NCI-H446 treated with DMSO at 0.1 percent for 48 hours (cell line): Measurements from ENCODE around the gene CDHR2.
"Not testable (repeated sequence)": the region's sequence is repeated elsewhere in the genome, so short reads cannot be mapped to it uniquely, and the experiment has no call there.

Source experiments
- DNase-seq: peaks from one replicate; lab custom pipeline; 2025; lab: John Stamatoyannopoulos, UW

Gene CDHR2

DNA sequence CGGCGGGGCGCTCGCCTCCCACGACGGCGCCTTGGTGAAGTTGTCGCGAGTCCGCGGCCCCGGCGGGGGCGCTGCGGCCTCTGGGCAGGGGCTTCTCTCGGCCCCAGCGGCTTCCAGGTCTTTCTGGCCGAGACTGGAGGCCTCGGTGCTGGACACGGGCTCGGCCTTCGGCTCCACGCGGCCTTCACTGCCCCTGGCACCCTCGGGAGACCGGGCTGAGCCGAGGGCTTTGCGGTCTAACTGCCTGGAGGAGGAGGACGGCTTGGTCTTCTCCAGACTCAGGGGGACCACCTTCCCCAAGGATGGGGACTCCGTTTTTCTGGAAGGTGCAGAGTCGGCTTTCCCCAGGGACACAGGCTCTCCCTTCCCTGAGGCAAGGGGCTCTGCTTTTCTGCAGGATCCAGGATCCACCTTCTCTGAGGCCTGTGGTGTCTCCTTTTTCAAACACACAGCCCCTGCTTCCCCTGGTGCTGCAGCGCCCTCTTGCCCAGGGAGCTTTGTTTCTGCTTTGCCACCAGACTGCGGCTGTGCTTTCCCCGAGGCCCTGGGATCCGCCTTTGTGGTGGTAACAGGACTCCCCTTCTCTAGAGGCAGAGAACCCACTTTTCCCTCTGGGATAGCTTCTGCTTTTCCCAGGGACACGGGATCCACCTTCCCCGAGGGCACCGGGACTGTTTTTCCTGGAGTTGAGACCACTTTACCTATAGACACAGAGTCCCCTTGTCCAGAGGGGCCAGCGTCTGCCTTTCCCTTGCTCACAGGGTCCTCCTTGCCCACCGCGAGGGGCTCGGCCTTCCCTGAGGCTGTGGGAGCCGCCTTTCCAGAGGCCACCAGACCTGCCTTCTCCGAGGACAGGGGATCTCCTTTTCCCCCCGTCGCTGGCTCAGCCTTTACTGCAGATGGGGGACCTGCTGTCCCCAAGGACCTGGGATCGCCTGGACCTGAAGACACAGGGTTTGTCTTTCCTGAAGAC is 48.6 kb downstream of the CDHR2 start:
- no peak for DNase-seq

DNA sequence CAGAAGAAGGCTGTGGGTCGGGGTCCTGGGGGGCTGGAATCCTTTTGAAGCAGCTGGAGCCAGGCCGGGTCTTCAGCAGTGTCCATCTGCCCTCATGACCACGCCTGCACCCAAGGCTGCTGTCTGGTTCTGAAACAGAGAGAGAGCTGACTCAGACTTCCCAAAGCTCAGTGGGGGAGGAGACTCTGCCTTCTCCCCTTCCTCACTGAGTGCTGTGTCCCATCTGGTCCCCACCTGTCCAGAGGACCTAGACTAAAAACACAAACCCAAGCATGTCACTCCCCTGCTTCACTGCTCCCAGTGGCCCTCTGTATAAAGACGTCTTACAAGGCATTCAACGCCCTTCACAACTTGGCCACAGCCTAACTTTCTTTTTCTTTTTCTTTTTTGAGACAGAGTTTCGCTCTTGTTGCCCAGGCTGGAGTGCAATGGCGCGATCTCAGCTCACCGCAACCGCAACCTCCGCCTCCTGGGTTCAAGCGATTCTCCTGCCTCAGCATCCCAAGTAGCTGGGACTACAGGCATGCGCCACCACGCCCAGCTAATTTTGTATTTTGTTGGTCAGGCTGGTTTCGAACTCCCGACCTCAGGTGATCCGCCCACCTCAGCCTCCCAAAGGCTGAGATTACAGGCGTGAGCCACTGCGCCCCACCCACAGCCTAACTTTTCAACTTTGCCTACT is 50.7 kb downstream of the CDHR2 start:
- not testable (repeated sequence) for DNase-seq

DNA sequence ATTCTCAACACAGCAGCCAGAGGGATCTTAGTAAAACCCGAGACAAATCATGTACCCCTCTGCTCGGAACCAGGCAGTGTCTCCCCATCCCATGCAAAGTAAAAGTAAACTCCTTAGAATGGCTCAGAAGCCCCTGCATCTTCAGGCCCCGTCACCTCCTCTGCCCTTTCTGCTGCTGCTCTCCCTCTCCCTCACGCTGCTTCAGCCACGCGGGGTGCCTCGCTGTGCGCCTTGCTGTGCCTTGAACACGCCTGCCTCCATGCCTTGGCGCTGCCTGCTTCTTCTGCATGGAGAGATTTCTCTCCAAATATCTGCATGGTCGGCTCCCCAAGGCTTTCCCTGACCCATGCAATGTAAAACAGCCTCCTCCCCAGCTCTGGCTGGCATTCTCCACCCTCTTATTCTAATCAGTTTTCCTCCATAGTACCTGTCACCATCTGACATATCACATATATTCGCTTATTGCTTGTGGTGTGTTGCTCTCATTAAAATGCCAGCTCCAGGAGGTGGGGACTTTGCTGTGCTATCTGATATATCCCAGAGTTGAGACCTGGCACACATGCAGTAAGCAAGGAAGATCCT is 52.9 kb downstream of the CDHR2 start:
- no peak for DNase-seq

DNA sequence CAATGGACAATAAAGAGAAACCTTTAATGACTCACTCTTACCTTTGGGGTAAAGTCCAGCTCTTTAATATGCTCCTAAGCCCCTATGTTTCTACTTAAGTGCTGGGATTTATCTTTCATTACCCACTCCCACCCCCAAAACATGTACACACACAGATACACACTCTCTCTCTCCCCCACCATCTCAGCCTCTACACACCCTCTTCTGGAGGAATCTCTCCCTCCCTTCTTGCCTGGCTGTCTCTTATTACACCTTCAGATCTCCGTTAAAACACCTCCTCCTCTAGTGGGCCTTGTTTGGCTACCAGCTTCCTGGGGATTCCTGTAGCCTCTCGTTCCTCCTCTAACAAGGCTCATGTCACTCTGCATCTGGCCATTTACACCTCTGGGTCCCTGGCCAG is 53.9 kb downstream of the CDHR2 start:
- no peak for DNase-seq

DNA sequence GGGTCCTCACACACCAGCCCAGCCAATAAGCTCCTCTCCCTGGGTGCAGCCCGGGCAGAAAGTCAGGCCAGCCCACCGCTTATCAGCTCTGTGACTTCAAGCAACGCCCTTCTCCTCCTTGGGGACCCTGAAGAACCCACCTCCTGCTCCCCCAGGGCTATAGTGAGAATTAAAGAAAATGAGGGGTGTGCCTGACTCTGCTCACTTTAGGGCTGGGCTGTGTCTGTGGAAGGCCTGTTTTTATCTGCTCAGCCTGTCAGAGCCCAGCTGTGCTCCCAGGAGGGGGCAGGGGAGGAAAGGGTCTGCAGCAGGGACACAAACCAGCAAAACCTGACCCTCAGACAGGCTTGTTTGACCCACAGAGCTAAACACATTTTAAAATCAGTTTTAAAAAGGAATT is 56.9 kb downstream of the CDHR2 start:
- DNase-seq = no peak

DNA sequence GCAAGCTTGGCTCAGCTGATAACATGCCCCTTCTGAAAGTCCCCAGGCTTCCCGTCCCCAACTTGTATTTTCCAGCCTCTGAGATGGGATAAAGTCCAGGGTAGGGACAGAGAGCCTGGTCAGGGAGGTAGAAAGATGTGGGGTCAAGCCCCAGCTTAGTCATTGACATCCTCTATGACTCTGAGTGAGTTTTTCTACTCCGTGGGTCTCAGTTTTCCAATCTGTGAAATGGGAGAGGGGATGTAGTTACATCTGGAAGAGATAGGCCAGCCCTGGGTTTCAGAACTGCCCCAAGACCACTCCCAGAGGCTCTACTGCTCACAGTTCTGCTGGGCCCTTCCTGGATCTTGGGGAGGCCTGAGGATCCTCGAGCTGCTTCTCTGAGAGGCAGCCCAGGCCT is 57.7 kb downstream of the CDHR2 start:
- no peak for DNase-seq

DNA sequence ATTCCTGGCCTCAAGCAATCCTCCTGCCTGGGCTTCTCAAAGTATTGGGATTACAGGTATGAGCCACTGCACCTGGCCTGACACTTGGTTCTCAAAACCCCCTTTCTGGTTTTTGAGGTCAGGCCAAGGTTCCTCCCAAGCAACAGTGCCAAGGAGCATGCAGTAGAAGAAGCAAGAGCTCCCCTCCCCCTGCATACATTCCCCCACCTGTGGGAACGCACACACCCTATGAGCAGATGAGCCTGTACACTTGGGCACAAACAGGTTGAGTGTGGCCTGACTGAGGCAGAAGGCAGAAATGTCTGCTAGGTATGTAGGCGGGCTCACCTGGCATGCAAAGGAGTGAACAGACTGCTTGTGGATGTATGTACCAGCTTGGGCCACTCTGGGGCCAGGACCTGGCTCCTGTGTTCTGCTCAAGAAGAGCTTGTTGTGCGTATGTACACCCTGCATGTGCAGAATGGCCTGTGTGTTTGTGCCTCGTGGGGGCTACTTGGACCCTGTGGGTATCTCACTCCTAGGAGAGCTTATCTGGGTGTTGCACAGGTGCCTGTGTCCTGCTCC is 59.1 kb downstream of the CDHR2 start:
- no peak for DNase-seq

DNA sequence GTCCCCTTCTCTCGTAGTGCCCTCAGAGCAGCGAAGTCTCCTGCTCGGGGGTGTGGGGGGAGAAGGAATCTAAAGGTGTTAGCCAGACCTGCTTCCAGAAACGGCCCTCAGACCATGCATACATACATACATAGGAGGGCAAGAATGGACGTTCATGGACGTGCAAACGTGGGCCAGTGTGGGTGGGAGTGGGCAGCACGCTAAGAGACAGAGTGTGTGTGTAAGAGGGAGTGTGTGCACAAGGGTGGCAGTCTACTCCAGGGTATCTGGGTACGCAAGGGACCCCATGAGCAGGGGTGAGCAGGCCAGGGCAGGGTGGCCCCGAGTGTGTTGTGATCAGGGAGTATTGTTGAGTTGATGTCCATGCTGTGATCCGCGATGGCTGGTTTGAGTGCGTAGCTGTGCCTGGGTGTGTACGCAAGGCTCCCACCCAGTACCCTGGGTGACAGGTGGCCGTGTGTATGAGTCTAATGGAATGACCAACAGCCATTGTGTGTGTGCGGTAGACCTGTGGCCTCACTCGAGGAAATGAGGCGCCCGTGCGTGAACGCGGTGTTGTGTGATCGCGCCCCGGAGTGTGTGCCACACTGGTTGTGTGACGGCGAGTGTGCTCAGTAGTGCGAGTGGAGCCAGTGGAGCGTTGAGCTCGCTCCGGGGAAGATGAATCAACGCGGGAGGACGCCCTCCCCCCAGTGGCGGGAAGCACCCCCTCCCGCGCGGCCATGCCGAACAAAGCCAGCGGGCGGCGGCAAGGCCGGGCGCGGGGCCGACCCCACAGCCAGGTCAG is 60.0 kb downstream of the CDHR2 start:
- DNase-seq = no peak

DNA sequence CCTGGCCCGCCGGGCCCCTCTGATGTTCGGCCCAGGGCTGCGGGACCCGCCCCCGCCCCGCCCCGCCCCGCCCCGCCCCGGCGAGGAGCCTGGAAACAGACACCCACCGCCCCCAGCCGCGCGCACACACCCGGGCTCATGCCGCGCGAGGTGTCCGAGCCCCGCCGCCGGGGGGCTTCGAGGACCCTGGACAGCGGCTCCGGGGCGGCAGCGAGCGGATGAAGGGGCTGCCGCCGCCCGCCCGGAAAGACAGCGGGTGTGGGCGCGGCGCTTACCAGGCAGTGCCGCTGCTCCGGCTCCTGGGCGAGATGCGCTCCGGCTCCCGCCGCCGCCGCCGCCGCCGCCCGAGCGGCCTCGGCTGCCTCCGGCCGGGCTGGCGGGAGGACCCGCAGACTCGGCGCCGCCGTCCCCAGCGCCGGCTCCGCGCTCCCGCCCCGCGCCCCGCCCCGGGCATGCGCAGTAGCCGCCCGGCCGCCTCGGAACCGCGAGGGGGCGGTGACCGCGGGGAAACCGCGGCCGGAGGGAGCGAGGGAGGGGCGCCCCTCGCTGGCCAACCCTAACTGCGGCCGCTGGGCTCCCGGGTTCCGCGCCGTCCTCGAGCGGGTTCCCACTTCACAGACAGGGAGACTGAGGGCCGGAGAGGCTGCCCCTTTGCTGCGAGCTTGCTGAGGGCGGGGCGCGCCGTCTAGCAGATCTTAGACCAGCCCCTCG is 60.7 kb downstream of the CDHR2 start, which contains the start of gene GPRIN1:
GPRIN1 (minus strand) TSS at position 433 of the 711 bp plus-strand sequence. CDS start 10,322 bp downstream, outside the sequence.
- no peak for DNase-seq

DNA sequence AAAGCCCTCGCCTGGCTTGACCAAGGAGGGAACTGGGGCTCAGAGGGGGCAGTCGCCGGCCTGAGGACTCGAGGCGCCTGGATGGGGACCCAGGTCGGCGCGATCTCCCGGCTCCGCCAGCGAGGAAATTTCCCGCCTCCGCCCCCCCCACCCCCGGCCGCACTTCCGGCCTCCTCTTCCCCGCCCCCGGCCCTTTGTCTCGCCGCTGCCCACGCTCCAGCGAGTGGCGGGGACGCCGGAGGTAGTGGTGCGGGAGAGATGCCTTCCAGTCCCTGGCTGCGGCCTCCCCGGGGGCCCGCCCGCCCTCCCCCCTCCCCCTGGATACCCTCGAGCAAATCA is 61.3 kb downstream of the CDHR2 start:
- no peak for DNase-seq

DNA sequence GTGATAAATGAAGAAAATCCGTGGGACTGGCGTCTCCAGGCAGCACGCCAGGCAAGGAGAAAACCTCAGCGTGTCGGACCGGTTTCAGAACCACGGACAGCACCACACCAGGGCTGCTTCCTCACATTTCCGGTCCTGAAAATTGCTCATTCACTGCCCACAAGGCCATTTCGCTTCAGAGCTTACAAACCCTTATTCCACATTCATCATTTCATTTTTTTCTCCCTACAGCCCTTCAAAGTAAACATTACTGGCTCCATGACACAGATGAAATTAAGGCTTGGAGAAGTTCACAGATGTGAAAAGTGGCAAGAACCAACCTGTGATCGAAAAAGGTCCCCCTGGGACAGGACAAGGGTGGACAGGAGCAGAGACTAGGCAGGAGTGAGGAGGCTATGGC is 62.3 kb downstream of the CDHR2 start:
- DNase-seq = no peak

DNA sequence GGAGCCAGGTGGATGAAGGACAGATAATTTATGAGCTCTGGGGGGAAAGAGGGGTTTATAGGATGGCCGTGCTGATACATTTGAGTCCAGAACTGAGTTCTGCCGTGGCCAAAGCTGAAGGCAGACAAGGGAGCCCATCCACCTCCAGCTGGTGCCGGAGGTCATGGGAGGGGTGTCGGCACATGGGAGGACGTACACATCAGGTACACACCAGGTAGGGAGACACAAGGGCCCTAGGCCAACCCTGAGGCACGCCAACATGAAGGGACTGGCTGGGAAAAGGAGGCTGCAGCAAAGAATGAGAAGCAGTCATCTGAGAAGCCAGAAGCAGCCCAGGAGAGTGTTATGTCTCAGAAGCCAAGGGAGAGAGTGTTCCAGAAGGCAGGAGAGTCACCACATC is 62.9 kb downstream of the CDHR2 start:
- DNase-seq = no peak

DNA sequence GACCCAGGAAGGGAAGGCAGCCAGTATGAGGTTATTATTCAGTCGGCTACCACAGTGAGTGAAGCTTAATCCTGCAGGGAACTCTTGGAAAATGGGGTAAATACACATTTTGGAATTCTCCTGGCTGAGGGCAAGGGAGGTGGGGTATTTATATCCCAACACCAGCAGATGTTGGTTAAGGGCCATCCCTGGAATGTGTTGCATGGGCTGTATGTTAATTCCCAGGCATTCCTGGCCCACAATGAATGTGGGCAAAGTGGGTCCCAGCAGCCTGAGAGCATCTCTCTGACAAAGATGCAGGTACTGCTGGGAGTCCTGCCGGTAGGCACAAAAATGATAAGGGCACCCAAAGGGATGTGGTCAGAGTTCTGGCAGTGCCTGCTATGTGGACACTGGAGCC is 63.7 kb downstream of the CDHR2 start:
- DNase-seq = no peak

DNA sequence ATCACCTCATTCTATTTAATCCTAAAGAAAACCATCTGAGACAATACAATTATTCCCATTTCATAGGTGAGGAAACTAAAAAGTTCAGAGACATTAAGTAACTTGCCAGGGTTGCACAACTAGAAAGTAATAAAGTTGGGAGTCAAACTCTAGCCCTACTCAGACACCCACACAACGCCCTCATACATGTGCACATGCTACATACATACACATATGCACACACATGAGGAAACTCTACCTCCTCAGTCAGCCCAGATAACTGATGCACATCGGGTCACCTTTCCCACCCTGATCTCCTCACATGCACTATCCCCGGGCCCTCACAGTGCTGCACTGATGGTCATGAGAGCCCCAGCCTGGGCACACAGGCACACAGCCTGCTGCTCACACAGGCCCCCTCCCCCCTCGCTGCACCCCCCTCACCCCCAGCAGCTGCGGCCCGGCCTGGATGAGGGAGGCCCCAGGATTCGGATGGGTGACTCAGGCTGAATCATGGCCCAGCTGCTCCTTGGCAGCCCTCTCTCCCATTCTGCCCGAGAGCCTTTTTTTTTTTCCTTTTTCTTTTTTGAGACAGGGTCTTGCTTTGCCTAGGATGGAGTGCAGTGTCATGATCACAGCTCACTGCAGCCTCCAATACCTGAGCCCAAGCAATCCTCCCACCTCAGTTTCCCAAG is 65.8 kb downstream of the CDHR2 start:
- DNase-seq = peak; percentile 76

DNA sequence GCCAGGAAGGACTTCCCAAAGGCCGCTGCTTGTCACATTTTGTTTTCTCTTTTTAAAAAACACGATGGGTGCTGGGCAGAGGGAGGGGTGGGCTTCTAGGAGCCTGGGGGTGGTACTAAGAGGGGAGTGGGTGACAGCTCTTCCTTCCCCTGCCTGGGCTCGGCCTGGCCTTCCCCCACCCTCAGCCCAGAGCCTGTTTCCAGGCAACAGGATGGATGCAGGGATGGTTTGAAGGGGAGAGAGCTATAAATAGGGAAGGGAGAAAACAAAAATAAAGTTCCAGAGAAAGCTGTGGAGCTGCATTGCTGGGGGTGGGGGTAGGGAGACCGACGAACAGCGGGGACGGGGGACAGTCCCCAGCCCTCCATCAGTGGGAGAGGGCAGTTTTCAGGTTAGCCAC is 67.4 kb downstream of the CDHR2 start:
- no peak for DNase-seq

DNA sequence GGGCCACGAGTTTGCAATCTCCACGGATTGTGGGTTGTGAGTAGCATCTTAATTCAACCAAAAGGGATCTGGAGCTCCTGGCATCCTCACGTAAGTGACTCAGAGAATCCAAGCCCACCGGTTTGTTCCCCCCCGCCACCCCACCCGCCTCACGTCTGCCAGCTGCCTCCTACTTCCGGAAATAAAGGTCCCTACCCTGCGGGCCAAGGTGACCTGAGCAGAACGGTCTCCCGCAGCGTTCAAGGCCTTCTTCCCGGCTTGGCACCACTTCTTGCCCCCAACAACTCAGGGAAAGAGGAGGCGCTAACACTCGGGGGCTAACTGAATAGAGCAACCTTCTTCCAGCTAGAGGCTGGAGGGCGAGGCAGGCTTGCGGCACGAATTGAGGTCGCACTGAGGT is 69.6 kb downstream of the CDHR2 start:
- DNase-seq = no peak

DNA sequence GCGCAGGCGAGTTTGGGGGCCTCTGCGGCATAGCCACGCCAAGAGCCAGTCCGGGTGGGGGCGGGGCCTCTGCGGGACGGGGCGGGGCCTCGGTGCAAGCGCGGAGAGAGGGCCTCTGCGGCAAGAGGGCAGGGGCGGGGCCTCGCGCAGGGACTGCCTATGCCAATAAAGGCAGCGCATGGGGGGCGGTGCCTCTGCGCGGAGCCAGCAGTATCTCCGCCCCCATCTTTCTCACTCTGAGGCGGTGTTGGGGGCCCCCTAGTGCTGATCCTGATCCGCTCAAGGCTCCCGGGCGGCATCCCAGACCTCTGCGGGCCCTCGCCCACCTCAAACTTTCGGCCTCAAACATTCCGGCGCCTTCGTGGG is 70.0 kb downstream of the CDHR2 start:
- DNase-seq = no peak

DNA sequence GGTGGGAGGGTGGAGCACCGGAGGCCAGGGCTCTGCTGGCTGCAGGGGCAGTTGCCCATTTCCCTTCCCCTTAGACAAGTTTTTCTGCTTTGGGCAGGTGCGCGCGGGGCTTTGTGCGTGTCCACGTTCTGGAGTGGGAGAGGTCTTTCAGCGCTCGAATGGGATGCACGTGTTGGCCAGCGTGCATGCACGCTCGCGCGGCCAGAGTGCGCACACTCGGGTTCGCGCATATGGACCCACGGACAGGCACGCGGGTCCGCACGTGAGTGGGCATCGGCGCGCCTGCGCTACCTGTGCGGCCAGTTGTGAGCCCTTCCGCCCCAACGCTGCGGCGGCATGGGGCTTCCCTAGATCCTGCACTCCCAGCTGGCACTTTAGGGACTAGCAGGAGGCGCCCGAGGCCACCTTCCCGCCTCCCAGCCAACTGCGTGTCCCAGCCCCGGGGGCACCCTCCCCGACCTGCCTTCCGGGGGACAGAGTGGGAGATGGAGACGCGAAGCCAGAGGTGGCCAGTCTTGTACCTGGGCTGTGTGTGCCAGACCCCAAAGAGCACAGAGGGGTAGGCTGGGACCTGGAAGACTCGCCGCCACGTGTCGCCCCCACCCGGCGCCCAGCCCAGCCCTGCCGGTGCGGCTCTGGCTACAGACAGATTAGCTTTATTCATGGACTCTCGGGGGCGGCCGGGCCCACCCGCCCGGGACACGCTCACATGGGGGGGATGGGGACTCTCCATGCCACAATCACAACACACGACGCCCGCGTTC is 70.6 kb downstream of the CDHR2 start:
- no peak for DNase-seq

DNA sequence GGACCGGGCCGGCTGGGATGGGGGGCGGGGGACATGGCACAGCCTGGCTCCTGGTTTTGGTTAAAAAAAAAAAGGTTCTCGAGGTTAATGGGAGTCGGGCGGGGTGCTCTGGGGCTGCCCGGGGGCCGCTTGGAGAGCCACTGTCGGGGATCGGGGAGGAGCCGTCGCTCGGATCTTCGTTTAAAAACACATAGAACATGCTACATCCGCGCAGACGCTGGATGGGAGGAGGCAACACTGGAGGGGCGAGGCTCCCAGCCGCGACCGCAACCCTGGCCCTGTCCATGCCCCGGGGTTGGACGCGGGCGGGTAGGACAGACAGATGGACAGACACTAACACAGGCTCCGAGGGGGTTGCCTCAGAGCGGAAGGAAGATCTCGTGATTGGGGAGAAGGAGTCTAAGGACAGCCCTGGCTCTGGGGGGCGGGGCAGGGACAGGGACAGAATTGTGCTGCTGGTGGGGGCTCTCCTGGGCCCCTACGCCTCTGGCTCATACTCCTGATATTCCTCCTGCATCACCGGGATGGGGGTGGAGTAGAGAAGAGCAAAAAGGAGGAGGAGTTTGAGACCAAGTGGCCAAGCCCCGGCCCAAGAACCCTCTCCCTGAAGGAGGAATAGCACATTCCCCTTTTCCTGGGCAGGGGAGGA is 71.3 kb downstream of the CDHR2 start:
- no peak for DNase-seq
